HCT116 (cell line): ENCODE results near the gene PSME1. TPM values are rescaled to one million over a fixed set of nuclear protein-coding genes. Genes with fewer than 3 reads are reported as not detected.

Experiments used
- ATAC-seq: fragments of 200-7000 bp; cut with Tn5 transposase; 2 replicates; pipeline ENCODE4 v1.9.1; 2020; ENCODE audit warnings: mild to moderate bottlenecking, moderate library complexity
- BruUV-seq: library from RNA; stranded (reverse); fragments of 400-500 nt; replicated peaks from 2 replicates; lab custom pipeline; 2021; lab: Mats Ljungman, UMichigan
- CTCF ChIA-PET: fragments of 300-600 bp; sonication (Branson Sonifier 250); formaldehyde crosslinking; loops from one replicate; lab custom pipeline; 2021; ENCODE audit warnings: antibody characterized with exemption; lab: Charles Lee
- POLR2A ChIA-PET: fragments of 300-600, 350-600 bp; sonication (Branson Sonifier 250); formaldehyde crosslinking; loops from one replicate; lab custom pipeline; 2021; ENCODE audit warnings: antibody characterized with exemption; lab: Charles Lee
- RAD21 ChIA-PET, 2 experiments: fragments of 300-600 bp; sonication (Branson Sonifier 250); formaldehyde crosslinking; loops; one replicate each; lab custom pipeline; 2023; ENCODE audit warnings: low total read pairs in 2 of 2; ENCODE audit not compliant: uncharacterized antibody in 2 of 2, unreplicated experiment in 2 of 2, low non-redundant PET in 1 of 2; lab: Charles Lee
- DNase-seq: peaks from one replicate; pipeline ENCODE4 v3.0.0-alpha.2; 2010; ENCODE audit warnings: low read depth, low spot score
- H2AFZ ChIP-seq: fragments of 200-600 bp; shearing (Covaris generic), sonication (generic); 2 replicates; pipeline ENCODE4 v1.6.1; 2017; ENCODE audit warnings: low read depth, mixed run types, mixed read lengths, antibody characterized with exemption, low read length; ENCODE audit not compliant: poor library complexity, severe bottlenecking
- H3K27ac ChIP-seq: 2 replicates; pipeline ENCODE4 v1.5.1; 2012; ENCODE audit warnings: low read depth, low read length
- H3K27me3 ChIP-seq: fragments of 200-600 bp; sonication (generic); 2 replicates; pipeline ENCODE4 v1.6.1; 2016; ENCODE audit warnings: mixed run types, low read length, mixed read lengths; ENCODE audit not compliant: insufficient read depth
- H3K36me3 ChIP-seq, 2 experiments: fragments of 200-500 bp in 1 of 2; fragments of 200-600 bp in 1 of 2; sonication (Bioruptor generic) in 1 of 2; sonication (generic) in 1 of 2; 2 replicates each; pipeline versions ENCODE4 v1.5.1 to v1.6.1; 2014 to 2016; ENCODE audit warnings: low read length in 2 of 2, inconsistent platforms in 1 of 2, mixed read lengths in 1 of 2, mixed run types in 1 of 2; ENCODE audit not compliant: insufficient read depth in 2 of 2, control insufficient read depth in 1 of 2
- H3K4me1 ChIP-seq, 2 experiments: fragments of 200-600 bp in 1 of 2; sonication (generic) in 1 of 2; 2 replicates each; pipeline versions ENCODE4 v1.5.1 to v1.6.1; 2012 to 2017; ENCODE audit warnings: low read length in 2 of 2, inconsistent platforms in 1 of 2, mild to moderate bottlenecking in 1 of 2, mixed read lengths in 1 of 2, mixed run types in 1 of 2, moderate library complexity in 1 of 2; ENCODE audit not compliant: insufficient read depth in 2 of 2, control insufficient read depth in 1 of 2
- H3K4me2 ChIP-seq: fragments of 200-600 bp; sonication (generic); 2 replicates; pipeline ENCODE4 v1.6.1; 2017; ENCODE audit warnings: mixed run types, low read length, mixed read lengths
- H3K4me3 ChIP-seq, 2 experiments: fragments of 200-600 bp in 1 of 2; sonication (generic) in 1 of 2; replicated peaks in 1 of 2; 2 replicates each; pipeline ENCODE4 v1.5.1; 2011 to 2016; ENCODE audit warnings: low read length in 2 of 2, control low read depth in 1 of 2, low read depth in 1 of 2, mild to moderate bottlenecking in 1 of 2, mixed read lengths in 1 of 2, mixed run types in 1 of 2
- H3K79me2 ChIP-seq: fragments of 200-600 bp; sonication (generic); 2 replicates; pipeline ENCODE4 v1.6.1; 2017; ENCODE audit warnings: mild to moderate bottlenecking, mixed run types, low read length, moderate library complexity, mixed read lengths; ENCODE audit not compliant: insufficient read depth
- H3K9ac ChIP-seq: fragments of 200-600 bp; sonication (generic); 2 replicates; pipeline ENCODE4 v1.6.1; 2016; ENCODE audit warnings: low read length, mixed read lengths
- H3K9me2 ChIP-seq: fragments of 200-600 bp; sonication (generic), shearing (Covaris generic); 2 replicates; pipeline ENCODE4 v1.6.1; 2017; ENCODE audit warnings: mixed run types, mild to moderate bottlenecking, moderate library complexity; ENCODE audit not compliant: insufficient read depth
- H3K9me3 ChIP-seq, 2 experiments: fragments of 200-500 bp in 1 of 2; fragments of 200-600 bp in 1 of 2; sonication (Bioruptor generic) in 1 of 2; sonication (generic) in 1 of 2; 2 replicates each; pipeline ENCODE4 v1.6.1; 2014 to 2017; ENCODE audit warnings: low read length in 2 of 2, mixed read lengths in 2 of 2, inconsistent platforms in 1 of 2, low read depth in 1 of 2, mild to moderate bottlenecking in 1 of 2, mixed run types in 1 of 2, moderate library complexity in 1 of 2; ENCODE audit not compliant: control insufficient read depth in 1 of 2, insufficient read depth in 1 of 2
- H4K20me1 ChIP-seq: fragments of 200-600 bp; sonication (generic), shearing (Covaris generic); 2 replicates; pipeline ENCODE4 v1.6.1; 2017; ENCODE audit warnings: mixed run types, mild to moderate bottlenecking, moderate library complexity; ENCODE audit not compliant: insufficient read depth
- CBX3 ChIP-seq: IDR thresholded peaks from 2 replicates; pipeline ENCODE4 v1.6.1; 2012; ENCODE audit warnings: low read depth
- CEBPB ChIP-seq: IDR thresholded peaks from 2 replicates; pipeline ENCODE4 v1.6.1; 2012; ENCODE audit warnings: low read depth
- EGR1 ChIP-seq: IDR thresholded peaks from 2 replicates; pipeline ENCODE4 v1.6.1; 2012; ENCODE audit warnings: low read depth
- ELF1 ChIP-seq: IDR thresholded peaks from 2 replicates; pipeline ENCODE4 v1.6.1; 2012; ENCODE audit warnings: low read depth, borderline replicate concordance
- EZH2 ChIP-seq: fragments of 200-600 bp; sonication (generic); IDR thresholded peaks from 2 replicates; pipeline ENCODE4 v1.6.1; 2017; ENCODE audit warnings: antibody characterized with exemption, mixed run types
- EZH2phosphoT487 ChIP-seq: fragments of 200-600 bp; IDR thresholded peaks from 2 replicates; pipeline ENCODE4 v1.6.1; 2018; ENCODE audit warnings: antibody characterized with exemption, borderline replicate concordance
- FOSL1 ChIP-seq: IDR thresholded peaks from 2 replicates; pipeline ENCODE4 v1.6.1; 2012; ENCODE audit warnings: low read depth
- JUND ChIP-seq: IDR thresholded peaks from 2 replicates; pipeline ENCODE4 v1.6.1; 2012
- POLR2A ChIP-seq: IDR thresholded peaks from 2 replicates; pipeline ENCODE4 v1.7.0; 2011; ENCODE audit warnings: borderline replicate concordance; ENCODE audit not compliant: insufficient read depth, insufficient read length; ENCODE audit errors: extremely low read depth
- POLR2AphosphoS5 ChIP-seq: IDR thresholded peaks from 2 replicates; pipeline ENCODE4 v1.6.1; 2011; ENCODE audit warnings: mild to moderate bottlenecking, low read depth, low read length, moderate library complexity
- RAD21 ChIP-seq: IDR thresholded peaks from 2 replicates; pipeline ENCODE4 v1.6.1; 2012; ENCODE audit warnings: low read depth, mild to moderate bottlenecking
- SIN3A ChIP-seq: IDR thresholded peaks from 2 replicates; pipeline ENCODE4 v1.6.1; 2012; ENCODE audit warnings: low read depth
- SP1 ChIP-seq: IDR thresholded peaks from 2 replicates; pipeline ENCODE4 v1.6.1; 2012; ENCODE audit warnings: low read depth
- TCF7L2 ChIP-seq: IDR thresholded peaks from 2 replicates; pipeline ENCODE4 v1.7.0; 2011; ENCODE audit warnings: borderline replicate concordance, inconsistent platforms; ENCODE audit not compliant: insufficient read depth, insufficient read length; ENCODE audit errors: extremely low read depth
- ZFX ChIP-seq: fragments of 450-650 bp; IDR thresholded peaks from 2 replicates; pipeline ENCODE4 v1.6.1; 2017
- intact Hi-C: fragments of 100-400 bp; cut with micrococcal nuclease; formaldehyde crosslinking; loops from 2 replicates; pipeline ENCODE4 v1.10.0; 2022
- total RNA-seq: library from RNA; stranded (reverse); gene quantifications from one replicate; pipeline ENCODE4 v1.2.1, GENCODE V29; 2021; ENCODE audit not compliant: unreplicated experiment
- TF ChIP-seq, protein P1 (sequence below): IDR thresholded peaks from 2 replicates; pipeline ENCODE4 v1.6.1; 2012; ENCODE audit warnings: low read depth
- TF ChIP-seq, protein P2 (sequence below): IDR thresholded peaks from 2 replicates; pipeline ENCODE4 v1.6.1; 2011; ENCODE audit warnings: mild to moderate bottlenecking, low read length, moderate library complexity; ENCODE audit not compliant: insufficient replicate concordance; ENCODE audit errors: extremely low read depth
- TF ChIP-seq, protein P3 (sequence below): IDR thresholded peaks from 2 replicates; pipeline ENCODE4 v1.6.1; 2012
- TF ChIP-seq, protein P4 (sequence below), 3 experiments: fragments of 200-600 bp in 1 of 3; sonication (generic) in 1 of 3; IDR thresholded peaks in 2 of 3; conservative IDR thresholded peaks in 1 of 3; 2 replicates each; pipeline ENCODE4 v1.5.1; 2012 to 2017; ENCODE audit warnings: low read depth in 2 of 3, low read length in 2 of 3, antibody characterized with exemption in 1 of 3, borderline replicate concordance in 1 of 3, control low read depth in 1 of 3, mild to moderate bottlenecking in 1 of 3, mixed read lengths in 1 of 3, mixed run types in 1 of 3, moderate library complexity in 1 of 3; ENCODE audit not compliant: insufficient read depth in 1 of 3
- TF ChIP-seq, protein P5 (sequence below): IDR thresholded peaks from 2 replicates; pipeline ENCODE4 v1.6.1; 2012

PSME1 gene
- total RNA-seq, 1 experiment from 2014 or later = 174 TPM

DNA sequence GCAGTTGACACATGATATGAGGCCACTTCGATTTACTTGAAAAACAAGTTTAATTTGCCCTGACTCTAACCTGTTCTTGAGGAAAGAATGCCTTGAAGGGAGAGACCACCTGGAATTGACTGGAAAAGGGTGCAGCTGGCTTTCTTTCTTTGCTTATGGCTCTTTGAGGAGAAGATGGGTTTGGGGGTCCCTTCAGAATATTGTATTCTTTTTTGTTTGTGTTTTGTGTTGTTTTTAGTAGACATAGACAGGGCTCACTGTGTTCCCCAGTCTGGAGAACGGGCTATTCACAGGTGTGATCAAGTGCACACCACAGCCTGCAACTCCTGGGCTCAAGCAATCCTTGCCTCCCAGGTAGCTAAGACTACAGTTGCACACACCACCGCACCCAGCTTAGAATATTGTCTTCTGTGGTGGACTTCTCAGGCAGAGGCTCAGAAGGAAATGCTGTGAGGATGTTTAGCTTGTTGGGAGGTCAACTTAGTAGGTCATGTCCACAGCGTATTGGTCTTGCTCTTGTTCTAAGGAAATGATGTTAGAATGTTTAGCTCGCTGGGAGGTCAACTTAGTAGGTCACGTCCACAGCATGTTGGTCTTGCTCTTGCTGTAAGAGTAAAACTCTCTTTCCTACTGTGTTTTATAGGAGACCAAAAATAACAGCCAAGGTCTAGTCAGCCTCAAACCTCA is 19.7 kb upstream of the PSME1 start:
- peaks cover 14% of the 10 kb centered on the region; the same call in 1 of the 2 replicates for H3K79me2 ChIP-seq
- peak overlapping the region; percentile 84 for H3K9ac ChIP-seq
- no peaks in the 10 kb centered on the region for H4K20me1 ChIP-seq
- H3K27me3 ChIP-seq = no peaks in the 10 kb centered on the region
- BruUV-seq = no TSS peak
- ATAC-seq = no peak
- CTCF ChIA-PET = interaction anchor here (2.7 kb wide), 1 partner anchor 25 kb away, joined by 11 read pairs; the partner anchor contains the start of gene EMC9
- H2AFZ ChIP-seq = no peak overlapping the region
- POLR2A ChIA-PET = interaction anchor here (1.9 kb wide), 1 partner anchor 8 kb away, joined by 6 read pairs; no protein-coding TSS in a partner anchor
- no peaks in the 10 kb centered on the region for H3K9me2 ChIP-seq
- intact Hi-C loops = no loop called here
- no peak for DNase-seq
- H3K4me3 ChIP-seq = peak overlapping the region; percentile 86 to 92
- peaks cover 12 to 19% of the 10 kb centered on the region in 2 experiments for H3K36me3 ChIP-seq
- no peak overlapping the region for H3K27ac ChIP-seq
- H3K4me2 ChIP-seq = peak overlapping the region; percentile 95
- RAD21 ChIA-PET = interaction anchor here in 1 of 2 experiments (0.7 kb wide), 1 partner anchor 22 kb away, joined by 4 read pairs; no protein-coding TSS in a partner anchor
- H3K4me1 ChIP-seq = peaks cover 6 to 16% of the 10 kb centered on the region in 2 experiments; a peak in 3 of 4 replicates
- H3K9me3 ChIP-seq = no peaks in the 10 kb centered on the region
- TF ChIP-seq POLR2AphosphoS5 (no peak), RAD21 (no peak), FOSL1 (no peak), CBX3 (no peak), JUND (no peak), SIN3A (no peak), ZFX (no peak), EZH2 (no peak), EZH2phosphoT487 (no peak), CEBPB (no peak), POLR2A (no peak), ELF1 (no peak), SP1 (no peak), TCF7L2 (no peak), EGR1 (no peak)
- TF ChIP-seq, protein P1, sequence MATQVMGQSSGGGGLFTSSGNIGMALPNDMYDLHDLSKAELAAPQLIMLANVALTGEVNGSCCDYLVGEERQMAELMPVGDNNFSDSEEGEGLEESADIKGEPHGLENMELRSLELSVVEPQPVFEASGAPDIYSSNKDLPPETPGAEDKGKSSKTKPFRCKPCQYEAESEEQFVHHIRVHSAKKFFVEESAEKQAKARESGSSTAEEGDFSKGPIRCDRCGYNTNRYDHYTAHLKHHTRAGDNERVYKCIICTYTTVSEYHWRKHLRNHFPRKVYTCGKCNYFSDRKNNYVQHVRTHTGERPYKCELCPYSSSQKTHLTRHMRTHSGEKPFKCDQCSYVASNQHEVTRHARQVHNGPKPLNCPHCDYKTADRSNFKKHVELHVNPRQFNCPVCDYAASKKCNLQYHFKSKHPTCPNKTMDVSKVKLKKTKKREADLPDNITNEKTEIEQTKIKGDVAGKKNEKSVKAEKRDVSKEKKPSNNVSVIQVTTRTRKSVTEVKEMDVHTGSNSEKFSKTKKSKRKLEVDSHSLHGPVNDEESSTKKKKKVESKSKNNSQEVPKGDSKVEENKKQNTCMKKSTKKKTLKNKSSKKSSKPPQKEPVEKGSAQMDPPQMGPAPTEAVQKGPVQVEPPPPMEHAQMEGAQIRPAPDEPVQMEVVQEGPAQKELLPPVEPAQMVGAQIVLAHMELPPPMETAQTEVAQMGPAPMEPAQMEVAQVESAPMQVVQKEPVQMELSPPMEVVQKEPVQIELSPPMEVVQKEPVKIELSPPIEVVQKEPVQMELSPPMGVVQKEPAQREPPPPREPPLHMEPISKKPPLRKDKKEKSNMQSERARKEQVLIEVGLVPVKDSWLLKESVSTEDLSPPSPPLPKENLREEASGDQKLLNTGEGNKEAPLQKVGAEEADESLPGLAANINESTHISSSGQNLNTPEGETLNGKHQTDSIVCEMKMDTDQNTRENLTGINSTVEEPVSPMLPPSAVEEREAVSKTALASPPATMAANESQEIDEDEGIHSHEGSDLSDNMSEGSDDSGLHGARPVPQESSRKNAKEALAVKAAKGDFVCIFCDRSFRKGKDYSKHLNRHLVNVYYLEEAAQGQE = no peak
- TF ChIP-seq, protein P2, sequence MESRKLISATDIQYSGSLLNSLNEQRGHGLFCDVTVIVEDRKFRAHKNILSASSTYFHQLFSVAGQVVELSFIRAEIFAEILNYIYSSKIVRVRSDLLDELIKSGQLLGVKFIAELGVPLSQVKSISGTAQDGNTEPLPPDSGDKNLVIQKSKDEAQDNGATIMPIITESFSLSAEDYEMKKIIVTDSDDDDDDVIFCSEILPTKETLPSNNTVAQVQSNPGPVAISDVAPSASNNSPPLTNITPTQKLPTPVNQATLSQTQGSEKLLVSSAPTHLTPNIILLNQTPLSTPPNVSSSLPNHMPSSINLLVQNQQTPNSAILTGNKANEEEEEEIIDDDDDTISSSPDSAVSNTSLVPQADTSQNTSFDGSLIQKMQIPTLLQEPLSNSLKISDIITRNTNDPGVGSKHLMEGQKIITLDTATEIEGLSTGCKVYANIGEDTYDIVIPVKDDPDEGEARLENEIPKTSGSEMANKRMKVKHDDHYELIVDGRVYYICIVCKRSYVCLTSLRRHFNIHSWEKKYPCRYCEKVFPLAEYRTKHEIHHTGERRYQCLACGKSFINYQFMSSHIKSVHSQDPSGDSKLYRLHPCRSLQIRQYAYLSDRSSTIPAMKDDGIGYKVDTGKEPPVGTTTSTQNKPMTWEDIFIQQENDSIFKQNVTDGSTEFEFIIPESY = no peak
- TF ChIP-seq, protein P3, sequence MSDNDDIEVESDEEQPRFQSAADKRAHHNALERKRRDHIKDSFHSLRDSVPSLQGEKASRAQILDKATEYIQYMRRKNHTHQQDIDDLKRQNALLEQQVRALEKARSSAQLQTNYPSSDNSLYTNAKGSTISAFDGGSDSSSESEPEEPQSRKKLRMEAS = no peak
- TF ChIP-seq, protein P4, sequence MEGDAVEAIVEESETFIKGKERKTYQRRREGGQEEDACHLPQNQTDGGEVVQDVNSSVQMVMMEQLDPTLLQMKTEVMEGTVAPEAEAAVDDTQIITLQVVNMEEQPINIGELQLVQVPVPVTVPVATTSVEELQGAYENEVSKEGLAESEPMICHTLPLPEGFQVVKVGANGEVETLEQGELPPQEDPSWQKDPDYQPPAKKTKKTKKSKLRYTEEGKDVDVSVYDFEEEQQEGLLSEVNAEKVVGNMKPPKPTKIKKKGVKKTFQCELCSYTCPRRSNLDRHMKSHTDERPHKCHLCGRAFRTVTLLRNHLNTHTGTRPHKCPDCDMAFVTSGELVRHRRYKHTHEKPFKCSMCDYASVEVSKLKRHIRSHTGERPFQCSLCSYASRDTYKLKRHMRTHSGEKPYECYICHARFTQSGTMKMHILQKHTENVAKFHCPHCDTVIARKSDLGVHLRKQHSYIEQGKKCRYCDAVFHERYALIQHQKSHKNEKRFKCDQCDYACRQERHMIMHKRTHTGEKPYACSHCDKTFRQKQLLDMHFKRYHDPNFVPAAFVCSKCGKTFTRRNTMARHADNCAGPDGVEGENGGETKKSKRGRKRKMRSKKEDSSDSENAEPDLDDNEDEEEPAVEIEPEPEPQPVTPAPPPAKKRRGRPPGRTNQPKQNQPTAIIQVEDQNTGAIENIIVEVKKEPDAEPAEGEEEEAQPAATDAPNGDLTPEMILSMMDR (IDR thresholded peaks at IDR 0.05 in 2 of 3, conservative IDR thresholded peaks at IDR 0.05 in 1 of 3; ENCODE audit: borderline replicate concordance in 1 of 3, insufficient read depth in 1 of 3, low read depth in 2 of 3, low read length in 2 of 3) = no peak
- TF ChIP-seq, protein P5, sequence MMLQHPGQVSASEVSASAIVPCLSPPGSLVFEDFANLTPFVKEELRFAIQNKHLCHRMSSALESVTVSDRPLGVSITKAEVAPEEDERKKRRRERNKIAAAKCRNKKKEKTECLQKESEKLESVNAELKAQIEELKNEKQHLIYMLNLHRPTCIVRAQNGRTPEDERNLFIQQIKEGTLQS = no peak
